ENCODE results near the gene IL11.

The IL11 gene

GRCh38 chr19:55339105-55339888 lies 31.0 kb downstream of the IL11 start, which contains the start of gene KMT5C:
Gene KMT5C, plus strand, starts transcription at chr19:55339876. Its CDS starts 2,061 bp downstream, at chr19:55341937.
- peak; percentile 37; the same call in 1 of the 2 replicates for TF ChIP-seq EGR1 (IDR thresholded peaks at IDR 0.05)
- no peak for TF ChIP-seq RAD21 (IDR thresholded peaks at IDR 0.05; ENCODE audit: low read depth)
- TF ChIP-seq CREB1 (IDR thresholded peaks at IDR 0.05; ENCODE audit: low read depth) = peak; percentile 89
- peak; percentile 59; the same call in 1 of the 2 replicates for TF ChIP-seq MAX (IDR thresholded peaks at IDR 0.05)
- TF ChIP-seq ZBTB7A (IDR thresholded peaks at IDR 0.05; ENCODE audit: low read depth) = no peak
- TF ChIP-seq TCF12 (IDR thresholded peaks at IDR 0.05; ENCODE audit: low read depth) = peak; percentile 21; the same call in 1 of the 2 replicates

DNA sequence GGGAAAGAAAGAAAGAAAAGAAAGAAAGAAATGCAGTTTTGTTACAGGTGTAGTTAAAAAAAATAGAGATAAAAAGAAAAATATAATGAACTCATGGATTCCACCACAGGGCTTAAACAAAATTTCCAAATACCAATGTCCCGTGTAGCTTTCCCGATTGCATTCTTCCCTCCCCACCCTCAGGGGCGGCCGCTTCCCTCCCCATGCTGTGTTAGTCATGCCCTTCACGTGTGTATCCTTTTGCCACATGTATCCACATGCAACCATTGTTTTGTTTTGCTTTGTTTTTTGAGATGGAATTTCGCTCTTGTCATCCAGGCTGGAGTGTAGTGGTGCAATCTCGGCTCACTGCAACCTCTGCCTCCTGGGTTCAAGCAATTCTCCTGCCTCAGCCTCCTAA lies 34.2 kb downstream of the IL11 start:
- TF ChIP-seq FOXM1 (IDR thresholded peaks at IDR 0.05; ENCODE audit: borderline replicate concordance, low read depth) (no peak), ZBTB7A (IDR thresholded peaks at IDR 0.05; ENCODE audit: low read depth) (no peak), YY1 (IDR thresholded peaks at IDR 0.05; ENCODE audit: low read depth) (no peak), RAD21 (IDR thresholded peaks at IDR 0.05; ENCODE audit: low read depth) (no peak), MAX (IDR thresholded peaks at IDR 0.05) (no peak), CREB1 (IDR thresholded peaks at IDR 0.05; ENCODE audit: low read depth) (no peak), NFIC (IDR thresholded peaks at IDR 0.05) (no peak), EP300 (IDR thresholded peaks at IDR 0.05; ENCODE audit: borderline replicate concordance) (no peak), TEAD4 (IDR thresholded peaks at IDR 0.05) (no peak), TAF1 (IDR thresholded peaks at IDR 0.05; ENCODE audit: low read depth) (no peak), CEBPB (IDR thresholded peaks at IDR 0.05) (no peak)

DNA sequence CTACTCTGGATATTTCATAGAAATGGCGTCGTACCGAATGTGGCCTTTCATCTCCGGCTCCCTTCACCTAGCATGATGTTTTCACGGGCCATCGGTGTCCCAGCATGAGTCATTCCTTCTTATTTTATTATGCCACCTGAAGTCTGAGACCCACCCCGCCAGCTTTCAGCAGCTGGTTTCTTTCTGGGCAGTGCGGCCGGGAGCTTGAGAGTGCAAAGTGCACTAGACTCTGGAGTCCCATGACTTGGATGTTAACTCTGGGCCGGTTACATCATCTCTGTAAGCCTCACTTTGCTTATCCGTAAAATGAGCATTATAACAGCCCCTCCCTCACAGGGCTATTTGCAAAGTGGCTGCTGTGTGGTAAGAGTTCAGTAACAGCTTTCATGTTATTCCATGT lies 36.4 kb downstream of the IL11 start:
- TF ChIP-seq TAF1 (IDR thresholded peaks at IDR 0.05; ENCODE audit: low read depth) (no peak), EP300 (IDR thresholded peaks at IDR 0.05; ENCODE audit: borderline replicate concordance) (no peak), YY1 (IDR thresholded peaks at IDR 0.05; ENCODE audit: low read depth) (no peak), FOXM1 (IDR thresholded peaks at IDR 0.05; ENCODE audit: borderline replicate concordance, low read depth) (no peak)

DNA sequence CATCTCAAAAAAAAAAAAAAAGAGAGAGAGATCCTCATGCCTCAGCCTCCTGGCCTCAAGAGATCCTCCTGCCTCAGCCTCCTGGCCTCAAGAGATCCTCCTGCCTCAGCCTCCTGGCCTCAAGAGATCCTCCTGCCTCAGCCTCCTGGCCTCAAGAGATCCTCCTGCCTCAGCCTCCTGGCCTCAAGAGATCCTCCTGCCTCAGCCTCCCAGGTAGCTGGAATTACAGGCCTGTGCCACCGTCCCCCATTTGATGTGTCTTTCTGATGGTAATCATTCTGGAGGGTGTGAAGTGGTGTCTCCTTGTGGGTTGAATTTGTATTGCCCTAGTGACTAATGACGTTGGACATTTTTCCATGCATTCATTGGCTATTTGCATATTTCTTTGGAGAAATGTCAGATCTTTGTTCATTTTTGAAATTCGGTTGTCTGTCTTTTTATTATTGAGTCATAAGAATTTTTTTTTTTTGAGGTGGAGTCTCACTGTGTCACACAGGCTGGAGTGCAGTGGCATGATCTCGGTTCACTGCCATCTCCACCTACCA lies 41.4 kb downstream of the IL11 start:
- peak; percentile 69 for TF ChIP-seq CREB1 (IDR thresholded peaks at IDR 0.05; ENCODE audit: low read depth)

GRCh38 chr19:55325172-55325571 lies 45.1 kb downstream of the IL11 start, which contains the start of gene TMEM150B:
Gene TMEM150B, minus strand, starts transcription at chr19:55325341. Its CDS starts 4,305 bp downstream, at chr19:55321036.
- TF ChIP-seq EGR1 (IDR thresholded peaks at IDR 0.05) = no peak
- TF ChIP-seq MAX (IDR thresholded peaks at IDR 0.05) = no peak
- no peak for TF ChIP-seq FOXM1 (IDR thresholded peaks at IDR 0.05; ENCODE audit: borderline replicate concordance, low read depth)
- TF ChIP-seq TCF12 (IDR thresholded peaks at IDR 0.05; ENCODE audit: low read depth) = no peak
- TF ChIP-seq CREB1 (IDR thresholded peaks at IDR 0.05; ENCODE audit: low read depth) = no peak

DNA sequence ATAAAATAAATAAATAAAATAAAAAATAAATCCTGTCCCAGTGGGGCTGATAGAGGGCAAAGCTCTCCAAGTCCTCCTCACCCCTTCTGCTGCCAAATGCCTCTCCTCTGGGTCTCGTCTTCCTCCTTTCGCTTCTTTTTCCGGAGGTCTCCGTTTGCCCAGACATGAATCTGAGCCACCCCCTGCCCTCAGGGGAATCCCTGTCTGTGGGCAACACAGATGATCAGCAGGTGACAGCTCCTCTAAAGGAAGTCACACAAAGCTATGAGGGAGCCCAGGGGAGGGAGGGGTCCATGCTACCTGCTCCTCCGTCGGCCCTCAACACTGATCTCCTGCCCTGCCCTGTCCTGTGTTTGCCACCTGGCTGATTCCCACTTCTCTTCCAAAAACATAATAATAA lies 45.6 kb downstream of the IL11 start:
- TF ChIP-seq TCF12 (IDR thresholded peaks at IDR 0.05; ENCODE audit: low read depth) (no peak), CREB1 (IDR thresholded peaks at IDR 0.05; ENCODE audit: low read depth) (no peak), RAD21 (IDR thresholded peaks at IDR 0.05; ENCODE audit: low read depth) (no peak), USF1 (IDR thresholded peaks at IDR 0.05) (no peak), EP300 (IDR thresholded peaks at IDR 0.05; ENCODE audit: borderline replicate concordance) (no peak), CEBPB (IDR thresholded peaks at IDR 0.05) (no peak), TAF1 (IDR thresholded peaks at IDR 0.05; ENCODE audit: low read depth) (no peak), MAX (IDR thresholded peaks at IDR 0.05) (no peak), YY1 (IDR thresholded peaks at IDR 0.05; ENCODE audit: low read depth) (no peak)

DNA sequence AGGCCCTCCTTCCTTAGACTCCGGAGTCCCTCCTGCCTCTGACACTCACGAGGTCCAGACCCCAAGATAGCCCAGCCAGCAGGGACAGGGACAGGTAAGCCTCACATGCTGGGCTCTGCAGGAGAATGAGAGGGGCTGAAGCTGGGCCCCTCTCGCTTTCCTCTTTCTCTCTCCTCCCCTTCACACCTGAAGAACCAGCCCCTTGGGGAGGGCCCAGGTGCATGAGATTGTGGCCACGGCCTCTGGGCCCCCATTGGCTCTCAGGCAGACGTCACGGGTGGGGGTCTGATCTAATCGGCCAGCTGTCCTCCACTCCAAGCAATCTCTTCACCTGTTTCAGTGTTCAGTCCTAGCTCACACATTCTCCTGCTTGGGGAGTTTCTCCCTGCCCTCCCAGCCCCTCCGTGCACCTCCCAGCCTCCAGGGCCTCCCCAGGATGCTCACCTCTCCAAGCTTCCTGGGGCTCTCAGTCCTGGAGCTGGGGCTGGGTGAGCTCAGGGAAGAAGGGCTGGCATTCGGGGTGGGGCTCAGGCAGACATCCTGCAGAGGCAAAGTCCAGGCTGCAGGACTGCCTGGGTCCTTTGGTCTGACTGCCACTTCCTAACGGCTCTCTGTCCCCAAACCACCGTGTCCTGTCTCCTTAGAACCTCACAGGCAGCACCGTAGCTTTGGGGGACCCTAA lies 47.9 kb downstream of the IL11 start:
- no peak for TF ChIP-seq USF1 (IDR thresholded peaks at IDR 0.05)
- TF ChIP-seq TCF12 (IDR thresholded peaks at IDR 0.05; ENCODE audit: low read depth) = no peak
- TF ChIP-seq CREB1 (IDR thresholded peaks at IDR 0.05; ENCODE audit: low read depth) = no peak
- no peak for TF ChIP-seq EP300 (IDR thresholded peaks at IDR 0.05; ENCODE audit: borderline replicate concordance)
- no peak for TF ChIP-seq RAD21 (IDR thresholded peaks at IDR 0.05; ENCODE audit: low read depth)

- no peak for TF ChIP-seq MAX (IDR thresholded peaks at IDR 0.05)
- TF ChIP-seq ZBTB7A (IDR thresholded peaks at IDR 0.05; ENCODE audit: low read depth) = 0 out of 2 replicates have a peak, but pooled peaks have one; percentile 3
Observed at GRCh38 chr19:55321466-55322137, 48.7 kb downstream of the IL11 start.

Measured in Ishikawa (cell line).